Ovary (tissue), 3 donors: ENCODE results near the gene HSD11B2.

Source experiments
- POLR2A ChIP-seq: fragments of 450-650 bp; IDR thresholded peaks from one replicate; pipeline ENCODE4 v1.6.1; 2017; ENCODE audit warnings: antibody characterized with exemption, mild to moderate bottlenecking, moderate library complexity
- TF ChIP-seq, protein P1 (sequence below), 3 donors: fragments of 450-650 bp in 2 of 3; fragments of 200-600 bp in 1 of 3; IDR thresholded peaks; one replicate each; pipeline versions ENCODE4 v1.5.1 to v1.8.0; 2016 to 2022; ENCODE audit warnings: antibody characterized with exemption in 3 of 3, mild to moderate bottlenecking in 1 of 3
- donor health status: DM: no; HTN: no; CAD: no.

DNA sequence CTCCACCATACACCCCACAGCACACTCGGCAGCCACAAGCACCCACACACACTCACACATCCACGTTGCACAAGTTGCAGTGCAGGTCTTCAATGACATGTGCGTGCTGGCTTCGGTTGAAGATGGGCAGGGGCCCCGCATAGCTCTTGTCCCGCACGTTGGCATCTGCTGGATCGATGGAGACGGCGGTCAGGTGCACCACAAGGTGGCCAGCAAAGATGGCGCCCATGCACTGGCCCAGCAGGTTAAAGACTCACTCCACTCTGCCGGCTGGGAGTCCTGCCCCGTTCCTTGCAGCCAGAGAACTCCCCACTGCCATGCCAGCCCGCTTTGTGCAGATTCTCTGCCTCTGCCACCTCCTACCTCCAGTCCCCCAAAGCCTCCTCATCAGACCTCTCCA is 30.0 kb upstream of the HSD11B2 start:
- TF ChIP-seq, protein P1, sequence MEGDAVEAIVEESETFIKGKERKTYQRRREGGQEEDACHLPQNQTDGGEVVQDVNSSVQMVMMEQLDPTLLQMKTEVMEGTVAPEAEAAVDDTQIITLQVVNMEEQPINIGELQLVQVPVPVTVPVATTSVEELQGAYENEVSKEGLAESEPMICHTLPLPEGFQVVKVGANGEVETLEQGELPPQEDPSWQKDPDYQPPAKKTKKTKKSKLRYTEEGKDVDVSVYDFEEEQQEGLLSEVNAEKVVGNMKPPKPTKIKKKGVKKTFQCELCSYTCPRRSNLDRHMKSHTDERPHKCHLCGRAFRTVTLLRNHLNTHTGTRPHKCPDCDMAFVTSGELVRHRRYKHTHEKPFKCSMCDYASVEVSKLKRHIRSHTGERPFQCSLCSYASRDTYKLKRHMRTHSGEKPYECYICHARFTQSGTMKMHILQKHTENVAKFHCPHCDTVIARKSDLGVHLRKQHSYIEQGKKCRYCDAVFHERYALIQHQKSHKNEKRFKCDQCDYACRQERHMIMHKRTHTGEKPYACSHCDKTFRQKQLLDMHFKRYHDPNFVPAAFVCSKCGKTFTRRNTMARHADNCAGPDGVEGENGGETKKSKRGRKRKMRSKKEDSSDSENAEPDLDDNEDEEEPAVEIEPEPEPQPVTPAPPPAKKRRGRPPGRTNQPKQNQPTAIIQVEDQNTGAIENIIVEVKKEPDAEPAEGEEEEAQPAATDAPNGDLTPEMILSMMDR (IDR thresholded peaks at IDR 0.05) = no peak
- TF ChIP-seq POLR2A = no peak
